Neural crest cell (in vitro differentiated cells): ENCODE measurements around the gene PRDM10. TPM values are rescaled to one million over a fixed set of nuclear protein-coding genes. Genes with fewer than 3 reads are reported as not detected.

Experiments
- DNase-seq: peaks from one replicate; pipeline ENCODE4 v3.0.0; 2021; ENCODE audit warnings: low read depth, mixed read lengths, low spot score
- H3K27ac Mint-ChIP-seq: one replicate; pipeline ENCODE4 v1.8.0; 2021; ENCODE audit warnings: mild to moderate bottlenecking, mixed read lengths; ENCODE audit not compliant: unreplicated experiment
- H3K27me3 Mint-ChIP-seq: 2 replicates; pipeline ENCODE4 v1.8.0; 2021; ENCODE audit warnings: low read depth, mild to moderate bottlenecking, mixed read lengths
- H3K36me3 Mint-ChIP-seq: 2 replicates; pipeline ENCODE4 v1.8.0; 2021; ENCODE audit warnings: low read depth, mild to moderate bottlenecking, mixed read lengths
- H3K4me1 Mint-ChIP-seq: 2 replicates; pipeline ENCODE4 v1.8.0; 2021; ENCODE audit warnings: mixed read lengths
- H3K4me3 Mint-ChIP-seq: one replicate; pipeline ENCODE4 v1.8.0; 2021; ENCODE audit warnings: mild to moderate bottlenecking, mixed read lengths
- H3K9me3 Mint-ChIP-seq: 2 replicates; pipeline ENCODE4 v1.8.0; 2021; ENCODE audit warnings: mixed read lengths
- total RNA-seq: library from RNA; stranded (reverse); gene quantifications from 2 replicates; pipeline ENCODE4 v1.2.1, GENCODE V29; 2021
- TF ChIP-seq, protein P1 (sequence below): fragments of 200-600 bp; sonication (generic); conservative IDR thresholded peaks from 2 replicates; pipeline ENCODE4 v1.5.0; 2021; ENCODE audit warnings: antibody characterized with exemption, mild to moderate bottlenecking

The PRDM10 gene
- total RNA-seq, 1 donor from 2014 or later, result 18.5 TPM

DNA sequence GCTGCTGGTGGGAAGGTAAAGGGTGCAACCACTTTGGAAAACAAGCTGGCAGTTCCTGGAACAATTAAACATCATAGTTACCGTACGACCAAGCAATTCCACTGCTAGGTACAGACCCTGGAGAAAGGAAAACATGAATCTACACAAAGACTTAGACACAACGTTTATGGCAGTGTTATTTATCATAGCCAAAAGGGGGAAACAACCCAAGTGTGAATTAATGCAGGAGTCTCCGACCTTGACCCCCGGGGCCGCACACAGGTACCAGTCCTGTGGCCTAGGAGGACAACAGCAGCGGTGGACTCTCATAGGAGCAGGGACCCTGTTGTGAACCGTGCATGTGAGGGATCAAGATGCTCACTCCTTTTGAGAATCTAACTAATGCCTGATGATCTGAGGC lies 22.5 kb downstream of the PRDM10 start:
- H3K9me3 Mint-ChIP-seq, result no peaks in the 10 kb centered on the region
- TF ChIP-seq, protein P1, sequence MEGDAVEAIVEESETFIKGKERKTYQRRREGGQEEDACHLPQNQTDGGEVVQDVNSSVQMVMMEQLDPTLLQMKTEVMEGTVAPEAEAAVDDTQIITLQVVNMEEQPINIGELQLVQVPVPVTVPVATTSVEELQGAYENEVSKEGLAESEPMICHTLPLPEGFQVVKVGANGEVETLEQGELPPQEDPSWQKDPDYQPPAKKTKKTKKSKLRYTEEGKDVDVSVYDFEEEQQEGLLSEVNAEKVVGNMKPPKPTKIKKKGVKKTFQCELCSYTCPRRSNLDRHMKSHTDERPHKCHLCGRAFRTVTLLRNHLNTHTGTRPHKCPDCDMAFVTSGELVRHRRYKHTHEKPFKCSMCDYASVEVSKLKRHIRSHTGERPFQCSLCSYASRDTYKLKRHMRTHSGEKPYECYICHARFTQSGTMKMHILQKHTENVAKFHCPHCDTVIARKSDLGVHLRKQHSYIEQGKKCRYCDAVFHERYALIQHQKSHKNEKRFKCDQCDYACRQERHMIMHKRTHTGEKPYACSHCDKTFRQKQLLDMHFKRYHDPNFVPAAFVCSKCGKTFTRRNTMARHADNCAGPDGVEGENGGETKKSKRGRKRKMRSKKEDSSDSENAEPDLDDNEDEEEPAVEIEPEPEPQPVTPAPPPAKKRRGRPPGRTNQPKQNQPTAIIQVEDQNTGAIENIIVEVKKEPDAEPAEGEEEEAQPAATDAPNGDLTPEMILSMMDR, result no peak
- peaks cover 21% of the 10 kb centered on the region for H3K4me1 Mint-ChIP-seq
- no peak overlapping the region for H3K27ac Mint-ChIP-seq
- peaks cover 12% of the 10 kb centered on the region for H3K36me3 Mint-ChIP-seq
- no peaks in the 10 kb centered on the region for H3K27me3 Mint-ChIP-seq
- no peak for DNase-seq
- H3K4me3 Mint-ChIP-seq, result no peak overlapping the region

- Mint-ChIP-seq H3K4me1 (peaks cover 18% of the 10 kb centered on the region), H3K27me3 (no peaks in the 10 kb centered on the region), H3K36me3 (peaks cover 6% of the 10 kb centered on the region), H3K4me3 (no peak overlapping the region), H3K9me3 (no peaks in the 10 kb centered on the region), H3K27ac (no peak overlapping the region)
- TF ChIP-seq, protein P1, result no peak
- no peak for DNase-seq
These were observed 23.5 kb downstream of the PRDM10 start for GRCh38 chr11:129979046-129979605.

DNA sequence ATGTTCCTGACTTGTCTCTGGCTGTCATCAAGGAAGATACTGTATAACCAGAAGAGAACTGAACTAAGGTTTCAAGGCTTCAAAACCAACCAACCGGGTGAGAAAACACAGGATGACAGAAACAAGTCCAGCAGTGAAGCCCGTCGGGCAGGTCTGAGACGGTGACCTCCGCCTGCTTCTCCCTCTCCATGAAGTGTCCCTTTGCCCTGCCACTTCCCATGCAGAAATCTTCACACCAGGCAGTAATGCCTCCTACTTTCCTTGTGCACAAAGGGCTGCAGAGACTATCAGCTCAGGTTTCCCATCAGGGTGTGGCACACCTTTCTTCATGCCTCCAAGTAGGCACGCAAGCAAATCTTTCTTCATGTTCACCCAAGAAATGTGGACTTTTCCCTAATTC lies 24.2 kb downstream of the PRDM10 start:
- no peaks in the 10 kb centered on the region for H3K9me3 Mint-ChIP-seq
- peaks cover 24% of the 10 kb centered on the region for H3K4me1 Mint-ChIP-seq
- no peaks in the 10 kb centered on the region for H3K27me3 Mint-ChIP-seq
- no peak for DNase-seq
- H3K4me3 Mint-ChIP-seq, result no peak overlapping the region
- H3K36me3 Mint-ChIP-seq, result peaks cover 2% of the 10 kb centered on the region
- TF ChIP-seq, protein P1, result no peak
- no peak overlapping the region for H3K27ac Mint-ChIP-seq

DNA sequence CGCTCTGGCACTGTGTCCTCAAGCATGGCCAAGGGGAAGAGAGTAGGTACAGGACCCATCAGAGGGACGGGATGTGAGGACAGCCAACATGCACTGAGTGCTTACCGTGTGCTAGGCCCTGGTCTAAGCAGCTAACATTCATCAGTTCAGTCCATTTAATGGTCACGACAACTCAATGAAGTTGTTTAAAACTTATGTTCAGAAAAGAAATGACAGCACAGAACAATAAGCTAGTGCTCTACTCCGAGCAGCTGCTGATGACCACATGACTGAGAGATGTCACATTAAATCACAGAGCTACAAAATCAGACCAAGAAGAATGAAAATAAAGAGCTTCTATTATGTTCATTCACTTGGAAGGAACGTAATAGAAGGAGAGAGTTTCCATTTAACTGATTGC lies 26.3 kb downstream of the PRDM10 start:
- no peak for DNase-seq
- Mint-ChIP-seq H3K27ac (no peak overlapping the region), H3K27me3 (no peaks in the 10 kb centered on the region), H3K4me3 (no peak overlapping the region), H3K36me3 (peaks cover 2% of the 10 kb centered on the region), H3K9me3 (no peaks in the 10 kb centered on the region), H3K4me1 (peaks cover 37% of the 10 kb centered on the region)
- TF ChIP-seq, protein P1, result no peak

DNA sequence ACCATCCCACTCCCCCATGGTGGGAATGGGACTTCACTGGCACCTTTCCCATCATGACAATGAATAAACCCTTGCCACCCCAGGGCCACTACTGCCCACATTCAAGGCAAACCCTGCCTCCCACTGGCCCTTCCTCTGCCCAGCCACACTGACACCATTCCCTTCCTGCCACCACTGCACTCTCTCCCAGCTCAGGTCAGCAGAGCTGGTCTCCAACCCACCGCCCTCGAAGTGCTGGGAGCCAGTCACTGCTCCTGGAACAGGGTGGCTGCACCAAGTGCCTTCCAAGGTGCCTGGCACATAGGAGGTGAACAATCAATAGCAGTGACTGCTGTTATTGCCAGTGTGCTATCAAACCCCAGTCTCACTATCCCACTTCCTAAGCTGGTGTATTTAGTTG lies 27.1 kb downstream of the PRDM10 start:
- H3K4me3 Mint-ChIP-seq, result no peak overlapping the region
- H3K27ac Mint-ChIP-seq, result no peak overlapping the region
- peaks cover 37% of the 10 kb centered on the region for H3K4me1 Mint-ChIP-seq
- H3K9me3 Mint-ChIP-seq, result no peaks in the 10 kb centered on the region
- no peak for DNase-seq
- H3K36me3 Mint-ChIP-seq, result peaks cover 1% of the 10 kb centered on the region
- H3K27me3 Mint-ChIP-seq, result no peaks in the 10 kb centered on the region
- TF ChIP-seq, protein P1, result no peak
